HG03439 (cell line): ENCODE data around the gene TMEM200A.

Experiments
- ATAC-seq: cut with Tn5 transposase; IDR thresholded peaks from one replicate; pipeline ENCODE4 v1.9.1; 2021; ENCODE audit warnings: mild to moderate bottlenecking, moderate library complexity; ENCODE audit not compliant: unreplicated experiment

TMEM200A gene

DNA sequence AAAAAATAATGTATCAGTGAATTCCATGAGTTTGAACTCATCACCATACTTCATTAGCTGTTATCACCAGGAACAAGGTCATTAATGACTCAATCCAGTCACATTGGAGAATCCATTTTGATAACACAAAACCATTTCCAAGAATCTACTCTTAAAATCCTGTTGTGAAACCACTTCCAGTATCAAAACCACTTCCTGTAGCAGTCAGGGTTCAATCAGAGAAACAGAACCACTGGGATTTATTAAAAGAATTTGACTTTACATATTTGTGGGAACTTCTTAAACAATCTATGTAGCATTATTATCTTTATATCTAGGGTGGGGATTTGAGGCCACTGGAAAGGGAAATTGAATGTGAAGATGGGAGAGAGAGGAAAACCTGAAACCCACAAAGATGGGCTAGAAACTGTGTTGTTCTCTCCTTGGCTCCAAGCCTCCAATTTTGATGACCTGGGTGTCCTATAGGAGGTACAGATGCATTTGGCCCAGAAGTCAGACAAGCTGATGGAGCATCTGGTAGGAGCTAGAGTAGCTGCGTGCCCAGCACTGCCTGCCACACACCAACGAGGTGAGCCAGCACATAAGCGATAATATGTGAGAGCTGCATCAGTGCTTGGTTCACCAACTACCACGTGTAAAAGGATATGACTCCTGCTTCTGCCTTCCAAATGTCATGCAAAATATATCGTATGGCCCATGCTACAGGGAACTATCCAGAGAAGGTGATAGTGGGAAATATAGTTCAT is 117.0 kb downstream of the TMEM200A start:
- no peak for ATAC-seq

DNA sequence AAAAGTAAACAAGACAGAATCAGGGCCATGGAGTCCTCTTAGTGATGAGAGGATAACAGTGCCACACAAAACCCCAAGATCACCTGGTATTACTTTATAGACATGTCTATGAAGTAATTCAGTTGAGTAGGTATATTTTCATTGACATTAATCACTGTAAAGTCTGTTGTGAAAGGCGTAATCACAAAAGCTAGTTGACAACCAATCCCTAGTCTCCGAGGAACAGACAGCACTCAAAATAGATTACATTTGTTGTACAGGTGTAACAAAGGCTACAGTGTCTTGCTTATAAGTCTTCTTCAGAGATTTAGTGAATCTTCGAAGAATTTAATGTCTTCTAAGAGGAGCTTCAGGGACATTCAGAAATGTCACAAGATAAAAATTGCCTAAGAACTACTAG is 120.1 kb downstream of the TMEM200A start:
- no peak for ATAC-seq

DNA sequence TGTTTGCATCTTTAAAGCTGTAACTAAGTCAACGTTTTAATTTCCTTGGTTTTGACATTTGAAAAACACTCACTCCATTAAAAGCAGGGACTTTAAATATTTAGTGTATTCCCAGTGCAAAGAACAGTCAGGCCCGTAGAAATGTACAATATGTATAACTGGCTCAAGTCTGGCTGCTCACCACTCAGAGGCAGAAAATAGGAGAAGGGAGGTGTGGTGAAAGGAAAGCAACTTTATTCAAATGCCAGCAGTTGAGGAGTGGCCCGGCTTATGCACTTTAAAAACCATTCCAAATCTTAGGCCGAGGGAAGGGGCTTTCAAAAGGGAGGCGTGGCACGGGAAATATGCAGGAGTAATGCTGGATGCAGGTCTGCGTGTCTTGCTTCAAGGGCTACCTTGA is 120.6 kb downstream of the TMEM200A start:
- no peak for ATAC-seq

DNA sequence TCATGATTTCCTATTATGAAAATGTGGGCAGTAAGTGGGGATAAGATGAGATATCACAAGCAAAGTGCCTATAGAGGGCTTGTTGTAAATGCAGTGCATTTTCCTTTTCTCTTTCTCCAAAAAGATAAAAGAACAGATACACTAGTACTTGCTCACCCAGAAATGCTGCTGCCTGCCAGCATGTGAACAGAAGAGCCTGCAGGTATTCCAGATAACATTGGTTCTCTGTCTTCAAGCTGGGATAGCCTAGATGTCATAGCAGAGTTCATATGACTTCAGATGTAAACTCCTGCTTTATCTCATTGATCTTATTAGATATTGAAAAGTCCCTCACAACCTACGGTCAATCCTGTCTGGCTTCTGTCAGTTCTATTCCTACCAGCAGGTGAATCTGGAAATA is 123.7 kb downstream of the TMEM200A start:
- no peak for ATAC-seq
